Activated CD8-positive, alpha-beta memory T cell treated with anti-CD3 and anti-CD28 coated beads, Interleukin-2, amount 50 U/mL, for 1 hour (primary cell): ENCODE results near the gene BCL2A1.
"Not testable (repeated sequence)": the region's sequence is repeated elsewhere in the genome, so short reads cannot be mapped to it uniquely, and the experiment has no call there.

Source experiments
- DNase-seq: peaks from one replicate; pipeline ENCODE4 v3.0.0-alpha.2; 2020; ENCODE audit errors: extremely low read depth

Gene BCL2A1

DNA sequence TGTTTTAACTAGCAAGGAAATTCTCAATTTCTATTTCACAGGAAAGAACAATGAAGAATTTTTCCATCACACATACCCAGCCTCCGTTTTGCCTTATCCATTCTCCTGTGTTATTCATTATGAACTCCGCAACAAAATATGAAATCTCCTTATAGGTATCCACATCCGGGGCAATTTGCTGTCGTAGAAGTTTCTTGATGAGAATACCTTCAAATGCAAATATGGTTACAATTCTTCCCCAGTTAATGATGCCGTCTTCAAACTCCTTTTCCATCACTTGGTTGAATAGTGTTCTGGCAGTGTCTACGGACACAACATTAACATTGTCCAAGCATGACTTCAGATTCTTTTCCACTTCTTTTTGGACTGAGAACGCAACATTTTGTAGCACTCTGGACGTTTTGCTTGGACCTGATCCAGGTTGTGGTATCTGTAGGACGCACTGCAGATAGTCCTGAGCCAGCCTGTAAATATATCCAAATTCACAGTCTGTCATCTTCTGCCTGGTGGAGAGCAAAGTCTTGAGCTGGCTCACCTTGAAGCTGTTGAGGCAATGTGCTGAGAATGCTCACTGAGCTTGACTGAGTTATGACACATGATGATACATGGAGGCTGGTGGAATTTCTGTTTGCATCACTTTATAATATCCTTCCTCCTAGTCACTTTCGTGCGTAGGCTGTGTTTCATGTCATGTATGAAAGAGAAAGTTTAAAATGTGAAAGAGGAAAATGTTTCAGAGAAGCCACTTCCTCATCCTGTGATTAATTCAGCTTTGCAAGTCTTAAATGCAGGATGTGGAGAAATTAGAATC is at the start of gene BCL2A1:
BCL2A1 (minus strand) TSS at position 573 of the 811 bp plus-strand sequence; CDS start at position 496, 77 bp downstream.
- peak; percentile 36 for DNase-seq

DNA sequence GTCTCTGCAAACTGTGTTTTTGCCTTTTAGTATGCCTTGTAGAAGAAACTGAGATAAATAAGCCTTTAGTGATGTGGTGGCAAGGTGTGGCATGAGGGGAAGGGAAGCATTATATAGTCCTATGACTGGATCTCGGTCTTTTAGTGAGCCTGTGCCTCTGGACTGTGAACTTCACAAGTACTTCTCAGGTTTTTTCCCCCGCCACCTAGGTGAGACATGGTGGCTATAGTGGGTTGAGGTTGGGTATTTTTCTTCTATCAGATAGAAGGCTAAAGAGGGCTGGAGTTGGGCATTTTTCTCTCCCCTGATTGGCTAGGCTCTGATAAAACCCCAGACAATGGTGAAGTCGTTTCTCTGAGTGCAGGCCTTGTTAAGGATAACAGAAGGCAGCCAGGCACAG is 49.7 kb upstream of the BCL2A1 start:
- no peak for DNase-seq

DNA sequence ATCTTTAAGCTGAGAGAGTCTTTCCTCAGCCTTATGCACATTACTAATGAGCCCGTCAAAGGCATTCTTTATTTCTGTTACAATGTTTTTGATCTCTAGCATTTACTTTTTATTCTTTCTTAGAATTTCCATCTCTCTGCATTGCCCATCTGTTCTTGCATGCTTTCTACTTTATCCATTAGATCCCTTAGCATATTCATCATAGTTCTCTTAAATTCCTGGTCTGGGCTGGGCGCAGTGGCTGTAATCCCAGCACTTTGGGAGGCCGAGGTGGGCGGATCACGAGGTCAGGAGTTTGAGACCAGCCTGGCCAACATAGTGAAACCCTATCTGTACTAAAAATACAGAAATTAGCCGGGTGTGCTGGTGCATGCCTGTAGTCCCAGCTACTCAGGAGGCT is 49.2 kb upstream of the BCL2A1 start:
- DNase-seq, result not testable (repeated sequence)

DNA sequence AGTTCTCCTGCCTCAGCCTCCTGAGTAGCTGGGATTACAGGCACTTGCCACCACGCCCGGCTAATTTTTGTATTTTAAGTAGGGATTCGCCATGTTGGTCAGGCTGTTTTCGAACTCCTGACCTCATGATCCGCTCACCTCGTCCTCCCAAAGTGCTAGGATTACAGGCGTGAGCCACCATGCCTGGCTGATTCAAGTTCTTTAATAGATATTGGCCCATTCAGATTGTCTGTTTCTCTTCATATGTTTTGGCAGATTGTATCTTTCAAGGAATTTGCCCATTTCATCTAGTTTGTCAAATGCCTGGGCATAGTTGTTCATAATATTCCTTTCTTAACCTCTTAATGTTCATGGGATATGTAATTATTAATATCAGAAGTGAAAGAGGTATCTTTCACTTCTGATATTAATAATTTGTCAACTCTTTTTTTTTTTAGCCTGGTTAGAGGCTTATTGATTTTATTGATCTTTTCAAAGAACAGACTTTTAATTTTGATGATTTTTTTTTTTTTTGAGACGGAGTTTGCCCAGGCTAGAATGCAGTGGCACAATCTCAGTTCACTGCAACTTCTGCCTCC is 48.3 kb upstream of the BCL2A1 start:
- DNase-seq, result no peak

DNA sequence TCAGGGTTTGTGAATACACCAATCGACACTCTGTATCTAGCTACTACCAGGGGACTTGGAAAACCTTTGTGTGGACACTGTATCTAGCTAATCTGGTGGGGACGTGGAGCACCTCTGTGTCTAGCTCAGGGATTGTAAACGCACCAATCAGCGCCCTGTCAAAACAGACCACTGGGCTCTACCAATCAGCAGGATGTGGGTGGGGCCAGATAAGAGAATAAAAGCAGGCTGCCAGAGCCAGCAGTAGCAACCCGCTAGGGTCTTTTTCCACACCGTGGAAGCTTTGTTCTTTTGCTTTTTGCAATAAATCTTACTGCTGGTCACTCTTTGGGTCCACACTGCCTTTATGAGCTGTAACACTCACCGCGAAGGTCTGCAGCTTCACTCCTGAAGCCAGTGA is 46.1 kb upstream of the BCL2A1 start:
- not testable (repeated sequence) for DNase-seq

DNA sequence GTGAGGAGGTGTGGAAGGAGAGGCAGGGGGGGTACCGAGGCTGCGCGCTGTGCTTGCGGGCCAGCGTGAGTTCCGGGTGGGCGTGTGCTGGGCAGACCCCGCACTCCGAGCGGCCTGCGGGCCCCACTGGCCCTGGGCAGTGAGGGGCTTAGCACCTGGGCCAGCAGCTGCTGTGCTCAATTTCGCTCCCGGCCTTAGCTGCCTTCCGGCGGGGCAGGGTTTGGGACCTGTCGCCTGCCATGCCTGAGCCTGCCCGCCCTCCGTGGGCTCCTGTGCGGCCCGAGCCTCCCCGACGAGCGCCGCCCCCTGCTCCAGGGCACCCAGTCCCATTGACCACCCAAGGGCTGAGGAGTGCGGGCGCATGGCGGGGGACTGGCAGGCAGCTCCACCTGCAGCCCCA is 45.5 kb upstream of the BCL2A1 start:
- not testable (repeated sequence) for DNase-seq

DNA sequence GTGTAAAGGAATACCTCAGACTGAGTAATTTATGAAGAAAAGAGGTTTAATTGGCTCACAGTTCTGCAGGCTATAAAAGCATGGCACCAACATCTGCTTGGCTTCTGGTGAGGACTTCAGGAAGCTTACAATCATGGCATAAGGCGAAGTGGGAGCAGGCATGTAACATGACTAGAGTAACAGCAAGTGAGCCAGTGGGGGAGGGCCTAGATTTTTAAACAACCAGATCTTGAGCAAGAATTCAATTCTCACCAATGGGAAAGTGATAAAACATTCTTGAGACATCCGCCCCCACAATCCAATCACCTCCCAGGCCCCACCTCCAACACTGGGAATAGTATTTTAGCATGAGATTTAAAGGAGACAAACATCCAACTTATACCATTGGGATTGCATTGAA is 44.2 kb upstream of the BCL2A1 start:
- DNase-seq, result no peak

DNA sequence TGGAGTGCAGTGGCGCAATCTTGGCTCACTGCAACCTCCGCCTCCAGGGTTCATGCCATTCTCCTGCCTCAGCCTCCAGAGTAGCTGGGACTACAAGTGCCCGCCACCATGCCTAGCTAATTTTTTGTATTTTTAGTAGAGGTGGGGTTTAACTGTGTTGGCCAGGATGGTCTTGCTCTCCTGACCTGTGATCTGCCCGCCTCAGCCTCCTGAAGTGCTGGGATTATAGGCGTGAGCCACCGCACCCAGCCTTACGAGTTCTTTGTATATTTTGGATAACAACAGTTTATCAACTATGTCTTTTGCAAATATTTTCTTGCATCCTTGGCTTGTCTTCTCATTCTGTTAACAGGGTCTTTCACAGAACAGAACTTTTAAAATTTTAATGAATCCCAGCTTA is 43.2 kb upstream of the BCL2A1 start:
- not testable (repeated sequence) for DNase-seq

DNA sequence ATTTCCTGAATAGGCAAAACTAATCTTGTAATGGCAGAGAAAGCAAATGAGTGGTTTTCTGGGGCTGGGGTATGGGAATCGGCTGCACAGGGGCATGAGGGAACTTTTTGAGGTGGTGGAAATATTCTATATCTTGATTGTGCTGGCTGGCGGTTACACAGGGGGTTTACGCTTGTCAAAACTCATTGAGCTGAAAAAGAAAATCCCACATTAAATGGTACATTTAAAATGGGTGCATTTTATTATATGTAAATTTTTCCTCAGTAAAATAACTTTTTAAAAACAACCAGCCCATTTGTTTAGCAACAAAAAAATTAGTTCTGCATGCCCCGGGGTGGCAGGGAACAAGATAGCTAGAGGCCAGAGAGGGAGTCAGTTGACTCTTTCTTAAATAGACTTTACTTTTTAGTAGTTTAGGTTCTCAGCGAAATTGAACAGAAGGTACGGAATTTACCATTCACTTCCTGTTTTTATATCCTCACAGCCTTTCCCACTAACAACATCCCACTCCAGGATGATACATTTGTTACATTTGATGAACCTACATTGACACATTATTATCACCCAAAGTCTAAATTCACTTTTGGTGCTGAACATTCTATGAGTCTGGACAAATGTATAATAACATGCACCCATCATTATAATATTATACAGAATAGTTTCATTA is 41.2 kb upstream of the BCL2A1 start:
- no peak for DNase-seq

DNA sequence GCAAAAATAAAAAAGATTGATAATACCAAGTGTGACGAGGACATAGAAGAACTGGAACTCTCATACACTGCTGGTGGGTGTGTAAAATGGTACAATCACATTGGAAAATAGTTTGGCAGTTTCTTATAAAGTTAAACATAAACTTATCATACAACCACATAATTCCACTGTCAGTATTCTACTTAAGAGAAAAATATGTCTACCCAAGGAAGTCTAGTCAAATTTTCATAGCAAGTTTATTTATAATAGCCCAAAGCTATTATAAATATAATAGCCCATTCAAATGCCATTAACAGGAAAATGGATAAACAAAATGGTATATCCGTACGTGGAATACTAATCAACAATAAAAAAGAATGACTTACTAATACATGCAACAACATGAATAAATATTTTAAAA is 40.6 kb upstream of the BCL2A1 start:
- no peak for DNase-seq

DNA sequence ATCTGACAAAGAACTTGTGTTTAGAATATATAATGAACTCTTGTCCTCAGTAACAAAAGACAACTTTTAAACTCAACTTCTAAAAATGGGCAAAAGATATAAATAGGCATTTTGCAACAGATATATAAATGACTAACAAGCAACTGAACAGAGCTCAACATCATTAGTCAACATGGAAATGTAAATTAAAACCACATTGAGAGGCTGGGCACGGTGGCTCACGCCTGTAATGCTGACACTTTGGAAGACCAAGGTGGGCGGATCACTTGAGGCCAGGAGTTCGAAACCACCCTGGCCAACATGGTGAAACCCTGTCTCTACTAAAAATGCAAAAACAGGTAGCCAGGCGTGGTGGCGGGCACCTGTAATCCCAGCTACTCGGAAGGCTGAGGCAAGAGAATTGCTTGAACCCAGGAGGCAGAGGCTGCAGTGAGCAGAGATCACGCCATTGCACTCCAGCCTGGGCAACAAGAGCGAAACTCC is 40.1 kb upstream of the BCL2A1 start:
- DNase-seq, result not testable (repeated sequence)

DNA sequence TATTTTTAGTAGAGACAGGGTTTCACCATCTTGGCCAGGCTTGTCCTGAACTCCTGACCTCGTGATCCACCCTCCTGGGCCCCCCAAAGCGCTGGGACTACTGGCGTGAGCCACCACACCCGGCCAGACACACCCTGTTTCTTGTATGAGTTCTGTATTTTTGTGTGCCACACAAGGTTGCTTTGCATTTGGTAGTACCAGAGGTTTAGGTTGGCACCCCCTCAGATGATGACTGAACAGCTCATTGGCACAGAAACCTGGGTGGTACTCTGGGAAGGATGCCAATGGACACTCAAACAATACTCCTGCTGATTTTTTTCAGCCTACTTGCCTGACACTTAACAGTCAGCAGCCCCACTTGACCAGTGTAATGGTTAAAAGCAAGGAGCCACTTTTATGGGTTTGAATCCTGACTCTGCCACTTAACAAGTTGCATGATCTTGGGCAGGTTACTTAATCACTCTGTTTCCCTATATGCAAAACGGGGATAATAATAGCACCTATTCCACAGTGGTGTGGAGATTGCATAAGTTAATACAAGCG is 39.2 kb upstream of the BCL2A1 start:
- no peak for DNase-seq

DNA sequence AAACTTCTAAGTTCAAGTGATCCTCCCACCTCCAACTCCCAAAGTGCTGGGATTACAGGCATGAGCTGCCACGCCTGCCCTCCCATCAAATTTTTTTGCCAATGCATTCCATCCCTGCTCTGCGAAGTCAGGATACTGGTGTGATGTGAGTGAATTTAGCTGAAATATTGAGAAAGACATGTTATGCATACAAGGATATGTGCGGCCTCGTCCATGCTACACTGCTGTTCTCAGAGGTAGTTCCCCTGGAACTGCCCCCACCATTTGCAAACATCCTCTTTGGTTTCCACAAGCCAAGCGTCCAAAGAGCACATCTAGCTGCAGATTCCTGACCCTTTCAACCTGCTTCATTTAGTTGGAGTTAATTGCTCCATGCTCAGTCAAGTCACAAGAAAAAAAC is 36.5 kb upstream of the BCL2A1 start:
- DNase-seq, result no peak

DNA sequence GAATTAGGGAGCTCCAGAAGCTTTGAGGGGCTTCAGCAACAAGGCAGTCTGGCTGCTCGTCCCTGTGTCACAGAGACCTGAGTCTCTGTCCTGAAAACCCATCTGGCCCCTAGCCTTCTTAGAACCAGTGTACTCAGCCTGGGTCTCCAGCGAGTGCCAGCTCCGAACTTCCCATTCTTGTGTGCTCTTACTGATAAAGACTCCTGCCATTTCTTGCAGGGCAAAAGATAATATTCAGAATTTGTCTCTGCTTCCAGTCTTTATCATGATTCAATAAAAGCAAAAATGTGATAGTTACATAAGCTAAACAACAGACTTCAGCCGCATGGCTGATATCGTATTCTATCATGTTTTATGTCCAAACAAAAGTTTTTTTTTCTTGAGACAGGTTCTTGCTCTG is 36.0 kb upstream of the BCL2A1 start:
- no peak for DNase-seq

DNA sequence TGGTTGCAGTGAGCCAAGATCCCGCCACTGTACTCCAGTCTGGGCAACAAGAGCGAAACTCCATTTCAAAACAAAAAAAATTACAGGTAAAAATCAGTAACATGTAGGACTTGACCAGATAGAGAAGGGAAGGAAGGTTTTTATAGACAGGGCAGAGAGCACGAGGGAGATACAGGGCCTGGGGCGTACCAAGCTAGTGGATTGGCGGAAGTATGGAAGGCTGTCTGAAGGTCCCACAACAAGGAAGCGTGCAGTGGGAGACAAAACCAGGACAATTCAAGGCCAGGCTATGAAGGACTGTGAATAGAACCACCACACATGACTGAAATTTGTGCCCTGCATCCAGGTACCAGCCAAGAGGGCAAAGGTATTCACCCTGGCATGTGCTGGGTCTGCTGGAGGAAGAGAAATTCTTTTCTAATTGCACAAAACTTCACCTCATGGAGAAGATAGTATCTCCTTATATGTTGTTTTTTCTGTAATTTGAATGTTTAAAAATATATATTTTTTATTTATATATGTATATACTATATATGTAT is 33.0 kb upstream of the BCL2A1 start:
- no peak for DNase-seq

DNA sequence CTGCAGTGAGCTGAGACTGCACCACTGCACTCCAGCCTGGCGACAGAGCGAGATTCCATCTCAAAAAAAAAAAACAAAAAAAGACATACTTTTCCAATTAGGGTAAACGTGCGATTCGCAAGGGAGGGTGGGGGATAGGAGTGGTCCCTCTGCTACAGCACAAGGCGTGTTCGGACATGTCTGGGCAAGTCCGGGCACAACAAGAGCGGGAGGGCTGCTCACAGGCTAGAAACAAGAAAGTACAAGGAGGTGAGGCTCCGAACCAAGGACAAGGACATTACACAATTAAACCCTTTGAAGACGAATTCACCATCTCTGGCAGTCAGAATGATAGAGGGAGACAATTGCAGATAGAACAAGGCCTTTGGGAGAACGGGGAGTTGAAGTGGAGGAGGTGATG is 32.2 kb upstream of the BCL2A1 start:
- DNase-seq, result no peak

DNA sequence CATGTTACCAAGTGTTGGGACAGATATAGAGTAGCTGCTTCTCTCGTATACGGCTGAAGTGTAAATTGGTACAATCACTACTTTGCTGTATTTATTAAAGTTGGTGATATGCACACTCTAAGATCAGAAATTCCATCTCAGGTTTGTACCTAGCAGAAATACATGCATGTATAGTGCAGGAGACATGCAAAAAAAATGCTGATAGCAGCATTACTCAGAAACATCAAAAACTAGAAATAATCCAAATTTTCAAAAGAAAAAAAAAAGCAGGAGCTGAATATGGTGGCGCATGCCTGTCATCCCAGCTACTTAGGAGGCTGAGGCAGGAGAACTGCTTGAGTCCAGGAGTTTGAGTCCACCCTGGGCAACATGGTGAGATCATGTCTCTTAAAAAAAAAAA is 31.3 kb upstream of the BCL2A1 start:
- DNase-seq, result no peak

DNA sequence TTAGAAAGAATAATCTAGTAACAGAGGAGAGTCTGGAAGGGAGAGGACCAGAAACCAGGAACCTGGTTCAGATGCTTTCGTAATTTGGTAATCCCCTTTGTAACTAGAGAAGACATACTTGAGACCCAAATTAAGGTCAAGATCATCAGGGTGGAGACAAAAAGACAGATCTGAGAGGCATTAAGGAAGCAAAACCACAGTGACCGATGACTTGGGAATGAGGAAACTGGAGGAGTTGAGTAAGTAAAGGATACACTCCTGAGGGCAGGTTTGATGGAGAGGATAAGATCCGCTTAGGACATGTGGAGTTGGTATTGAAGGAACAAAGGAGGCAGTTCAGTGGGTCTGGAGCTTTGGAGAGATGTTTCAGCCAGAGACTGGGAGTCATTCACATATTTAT is 23.6 kb upstream of the BCL2A1 start:
- no peak for DNase-seq

DNA sequence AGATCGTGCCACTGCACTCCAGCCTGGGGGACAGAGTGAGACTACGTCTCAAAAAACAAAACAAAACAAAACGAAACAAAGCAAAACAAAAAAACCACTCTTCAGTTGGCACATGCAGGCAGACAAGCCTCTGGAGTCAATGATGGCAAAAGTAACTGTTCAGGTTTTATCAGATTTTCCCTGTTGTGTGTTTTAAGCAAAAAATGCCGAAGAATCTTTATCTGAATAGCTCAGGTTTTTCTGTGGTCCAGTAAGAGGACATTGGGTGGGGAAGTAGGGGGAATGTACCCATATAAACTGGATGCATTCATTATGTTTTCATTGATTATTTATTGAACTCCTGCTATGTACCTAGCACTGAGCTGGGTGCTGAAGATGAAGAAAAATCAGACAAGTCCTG is 20.8 kb upstream of the BCL2A1 start:
- DNase-seq, result no peak

DNA sequence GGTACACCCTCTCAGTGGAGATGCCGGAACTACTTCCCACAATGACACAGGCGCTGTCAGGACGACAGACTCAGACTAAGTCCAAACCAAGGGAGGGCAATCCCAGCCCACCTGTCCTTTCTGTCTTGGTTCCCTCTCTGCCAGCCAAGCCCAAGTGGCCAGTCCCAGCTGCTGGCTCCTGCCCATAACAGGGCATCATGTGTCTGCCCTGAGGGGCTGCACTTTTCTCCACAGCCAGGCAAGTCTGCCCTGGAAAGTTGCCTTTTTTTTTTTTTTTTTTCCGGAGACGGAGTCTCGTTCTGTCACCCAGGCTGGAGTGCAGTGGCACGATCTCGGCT is 20.0 kb upstream of the BCL2A1 start:
- DNase-seq, result no peak

DNA sequence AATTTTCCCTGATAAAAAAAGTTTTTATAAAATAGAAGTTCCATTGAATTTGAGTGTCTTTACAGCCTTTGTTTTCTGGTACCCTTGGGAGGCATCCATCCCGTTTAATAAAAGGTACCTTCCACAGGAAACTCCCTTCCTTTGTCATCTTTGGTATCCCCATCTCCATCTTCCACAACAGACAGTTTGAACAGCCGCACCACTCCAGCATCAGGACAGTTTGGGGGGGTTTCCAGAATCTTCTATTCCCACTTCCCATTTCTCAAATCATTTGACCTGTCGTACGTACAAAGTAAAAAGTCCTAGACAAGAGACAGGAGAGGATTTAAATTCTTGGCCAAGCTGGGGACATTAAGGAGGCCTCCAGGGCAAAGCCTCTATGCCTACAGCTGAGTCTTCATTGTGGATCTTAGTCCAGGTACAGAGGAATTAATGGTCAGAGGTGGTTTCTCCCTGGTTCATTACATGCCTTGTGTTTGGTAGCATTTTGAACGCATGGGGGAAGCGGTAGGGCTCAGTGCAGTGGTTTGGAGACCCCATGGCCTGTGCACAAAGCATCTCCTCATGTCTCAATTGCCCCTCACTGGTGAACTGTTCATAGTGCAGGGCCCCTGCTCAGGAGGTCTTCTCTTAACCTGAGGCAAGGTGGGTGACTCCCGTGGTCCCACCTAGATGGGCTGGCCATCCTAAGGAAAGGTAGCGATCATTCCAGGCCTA is 19.4 kb upstream of the BCL2A1 start:
- no peak for DNase-seq

DNA sequence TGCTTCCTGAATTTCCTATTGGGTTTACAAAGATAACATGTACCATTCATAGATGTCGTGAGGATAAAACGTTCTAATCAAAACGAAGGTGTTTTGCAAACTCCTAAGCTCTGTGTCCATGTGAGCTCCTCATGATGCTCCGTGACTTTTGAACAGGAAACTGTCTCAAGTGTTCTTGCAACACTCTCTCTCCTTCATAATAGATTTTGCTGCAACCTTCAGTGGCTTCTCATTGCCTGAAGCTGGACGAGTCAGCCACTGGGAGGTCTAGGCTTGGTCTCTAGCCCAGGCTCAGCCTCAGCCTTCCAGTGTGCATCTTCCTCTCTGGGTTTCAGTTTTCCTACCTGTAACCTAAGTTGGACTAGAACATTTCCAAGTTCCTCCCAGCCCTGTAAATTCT is 18.7 kb upstream of the BCL2A1 start:
- DNase-seq, result no peak
